DOHH2 (cell line): Measurements from ENCODE around the gene MEPE.

ENCODE experiments used
- CTCF ChIP-seq: fragments of 200-600 bp; sonication (generic); IDR thresholded peaks from one replicate; pipeline ENCODE4 v1.5.1; 2014; ENCODE audit warnings: antibody characterized with exemption, mild to moderate bottlenecking, low read depth, low read length; ENCODE audit not compliant: poor library complexity, severe bottlenecking
- EZH2phosphoT487 ChIP-seq: fragments of 200-600 bp; sonication (generic); IDR thresholded peaks from 2 replicates; pipeline ENCODE4 v1.6.1; 2017; ENCODE audit warnings: borderline replicate concordance, mild to moderate bottlenecking, antibody characterized with exemption, low read length, moderate library complexity, mixed read lengths

GRCh38 chr4:87881115-87881514 is 48.3 kb downstream of the MEPE start:
- TF ChIP-seq CTCF: no peak
- no peak for TF ChIP-seq EZH2phosphoT487
